GM21515 (cell line): Measurements from ENCODE around the gene ALOX5.
"Not testable (repeated sequence)": the region's sequence is repeated elsewhere in the genome, so short reads cannot be mapped to it uniquely, and the experiment has no call there.

Source experiments
- ATAC-seq: cut with Tn5 transposase; IDR thresholded peaks from one replicate; pipeline ENCODE4 v1.9.1; 2021; ENCODE audit not compliant: unreplicated experiment

Gene ALOX5

DNA sequence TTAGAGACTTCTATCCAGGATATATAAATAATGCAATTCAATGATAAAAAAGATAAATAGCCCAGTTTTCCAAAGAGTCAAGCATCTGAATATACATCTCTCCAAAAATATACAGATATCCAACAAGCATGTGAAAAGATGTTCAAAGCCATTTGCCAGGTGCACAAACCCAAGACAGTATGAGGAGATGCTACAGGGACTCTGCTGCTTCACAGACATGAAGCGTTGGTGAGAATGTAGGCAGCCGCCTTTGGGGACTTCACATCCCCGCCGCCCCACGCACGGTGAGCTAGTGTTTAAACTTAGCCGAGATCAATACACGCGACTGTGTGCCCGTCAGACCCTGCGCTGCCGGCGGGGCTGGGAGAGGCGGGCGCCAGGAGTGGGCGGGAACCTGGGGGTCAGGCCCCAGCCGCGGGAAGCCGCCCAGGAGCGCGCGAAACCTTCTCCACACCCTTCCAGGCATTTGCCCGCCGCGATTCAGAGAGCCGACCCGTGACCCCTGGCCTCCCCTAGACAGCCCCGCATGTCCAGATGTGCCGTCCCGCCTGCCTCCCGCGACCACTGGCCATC lies 927 bp upstream of the ALOX5 start:
- ATAC-seq, result peak; percentile 24

DNA sequence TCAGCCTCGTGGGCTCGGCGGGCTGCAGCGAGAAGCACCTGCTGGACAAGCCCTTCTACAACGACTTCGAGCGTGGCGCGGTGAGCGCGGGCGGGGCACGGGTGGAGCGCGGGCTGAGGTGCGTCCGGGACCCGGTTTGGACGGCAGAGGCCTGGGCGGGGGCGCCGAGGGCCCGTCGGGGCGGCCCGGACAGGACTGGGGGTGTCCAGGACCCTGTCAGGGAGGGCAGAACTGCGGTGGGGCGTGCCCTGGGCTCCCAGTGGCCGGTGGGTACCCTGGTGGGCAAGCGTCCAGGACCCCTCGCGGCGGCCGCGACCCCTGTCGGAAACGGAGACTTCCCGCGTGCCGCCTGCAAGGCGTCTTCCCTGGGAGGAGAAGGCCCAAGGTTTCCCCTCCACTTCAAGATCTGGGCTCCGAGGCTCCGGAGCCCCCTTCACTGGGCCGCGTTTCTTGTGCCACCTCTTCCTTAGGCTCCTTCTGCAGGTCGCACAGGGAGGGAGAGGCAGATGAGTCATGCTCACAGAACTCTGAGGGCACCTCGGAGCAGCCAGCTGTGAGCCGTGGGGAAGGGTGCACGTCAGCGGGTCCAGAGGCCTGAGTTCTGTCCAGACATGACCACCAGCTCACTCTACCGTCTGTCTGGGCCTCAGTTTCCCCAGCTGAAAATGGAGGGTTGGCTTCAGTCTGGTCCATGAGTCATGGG lies 485 bp downstream of the ALOX5 start:
- no peak for ATAC-seq

GRCh38 chr10:45375101-45375500 lies 1.1 kb downstream of the ALOX5 start:
- no peak for ATAC-seq

DNA sequence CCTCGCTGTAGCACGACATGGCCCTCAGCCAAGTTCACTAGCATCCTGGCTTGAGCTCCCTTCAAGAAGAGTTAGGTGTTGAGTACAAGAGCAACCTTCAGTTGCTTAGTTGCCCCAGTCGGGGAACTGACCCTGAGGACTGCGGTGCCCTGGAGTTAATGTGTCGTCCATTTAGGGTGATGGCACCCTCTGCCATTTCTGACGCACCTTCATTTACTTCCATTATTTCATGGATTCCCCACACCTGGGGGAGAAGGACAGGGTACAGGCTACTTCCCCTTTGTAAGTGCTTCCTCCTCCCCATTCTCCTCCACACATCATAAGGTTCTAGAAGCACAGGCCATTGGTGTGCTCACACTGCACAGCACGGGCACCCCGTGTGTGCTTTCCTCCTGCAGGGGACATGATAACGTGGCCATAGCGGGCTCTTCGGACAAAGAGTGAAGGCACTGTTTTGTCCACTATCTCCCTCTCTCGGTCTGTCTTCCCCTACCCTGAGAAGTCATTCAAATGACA lies 1.8 kb downstream of the ALOX5 start:
- ATAC-seq, result no peak

DNA sequence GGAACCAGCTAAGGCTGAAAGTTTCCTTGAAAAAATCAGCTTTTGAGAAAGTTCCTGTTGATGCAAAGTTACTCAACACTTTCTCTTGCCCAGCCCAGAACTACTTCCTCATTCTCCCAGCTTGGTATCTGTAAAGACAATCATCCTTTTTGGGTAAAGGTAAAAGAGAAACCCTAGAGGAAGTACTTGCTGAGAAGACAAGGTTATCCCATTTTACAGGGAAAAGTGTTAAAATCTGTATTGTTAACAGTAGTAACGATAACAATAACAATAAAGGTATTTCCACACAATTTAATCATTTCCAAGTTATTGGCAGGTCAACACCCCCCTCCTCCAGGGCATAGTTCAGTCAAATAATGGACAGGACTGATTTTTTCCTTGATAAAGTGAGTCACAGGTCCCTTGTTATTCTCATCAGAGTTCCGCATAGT lies 2.4 kb downstream of the ALOX5 start:
- ATAC-seq, result no peak

GRCh38 chr10:45377321-45377720 lies 3.3 kb downstream of the ALOX5 start:
- ATAC-seq, result no peak

GRCh38 chr10:45377858-45378257 lies 3.8 kb downstream of the ALOX5 start:
- no peak for ATAC-seq

GRCh38 chr10:45378914-45379726 lies 5.1 kb downstream of the ALOX5 start:
- no peak for ATAC-seq

GRCh38 chr10:45379891-45380540 lies 6.0 kb downstream of the ALOX5 start:
- peak; percentile 48 for ATAC-seq

DNA sequence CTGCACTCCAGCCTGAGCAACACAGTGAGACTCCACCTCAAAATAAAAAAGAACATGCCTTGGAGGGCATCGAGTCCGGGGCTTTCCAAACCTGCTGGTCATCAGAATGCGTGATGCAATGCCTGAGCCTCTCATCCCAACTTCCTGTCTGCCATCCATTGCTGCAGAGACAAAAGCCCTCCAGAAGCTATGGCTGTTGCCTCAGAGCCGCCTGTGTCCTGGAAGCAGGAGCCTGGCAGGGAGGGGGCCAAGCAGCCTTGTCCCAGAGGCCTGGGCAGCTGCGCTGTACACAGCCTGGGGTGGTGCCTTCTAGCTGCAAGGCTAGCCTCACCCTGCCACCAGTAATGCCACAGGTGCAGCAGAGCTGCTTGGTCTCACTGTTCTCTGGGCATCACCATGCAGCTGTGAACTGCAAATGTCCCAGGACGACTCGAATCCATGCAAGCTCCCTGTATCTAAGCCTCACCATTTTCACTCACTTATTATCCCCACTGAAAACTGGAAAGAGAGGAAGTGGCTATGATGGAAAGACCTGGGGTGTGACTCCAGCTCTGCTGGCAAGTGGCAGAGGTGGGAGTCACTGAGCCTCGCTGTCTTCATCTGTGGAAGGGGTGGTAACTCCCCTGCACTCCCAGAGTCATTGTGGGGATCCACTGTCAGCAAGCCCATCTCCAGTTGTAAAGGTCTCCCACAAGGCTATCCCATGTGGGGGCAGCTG lies 7.0 kb downstream of the ALOX5 start:
- ATAC-seq, result no peak

DNA sequence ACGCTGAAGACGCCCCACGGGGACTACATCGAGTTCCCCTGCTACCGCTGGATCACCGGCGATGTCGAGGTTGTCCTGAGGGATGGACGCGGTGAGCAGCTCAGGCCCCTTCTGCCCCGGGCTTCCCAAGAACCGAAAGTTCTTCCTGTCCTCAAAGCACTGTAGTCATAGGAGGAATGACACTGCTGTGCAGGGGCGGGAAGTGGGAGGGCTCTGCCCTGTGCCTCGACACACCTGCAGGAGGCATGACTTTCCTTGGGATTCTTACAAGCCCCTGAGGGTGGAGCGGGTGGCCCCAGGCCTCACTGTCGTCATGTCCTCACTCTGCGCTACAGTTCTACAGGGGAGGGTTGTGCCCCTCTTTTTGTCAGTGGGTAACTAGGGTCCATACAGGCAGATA lies 8.6 kb downstream of the ALOX5 start:
- no peak for ATAC-seq

- ATAC-seq, result no peak
Measured at GRCh38 chr10:45383682-45384330, 9.8 kb downstream of the ALOX5 start.

DNA sequence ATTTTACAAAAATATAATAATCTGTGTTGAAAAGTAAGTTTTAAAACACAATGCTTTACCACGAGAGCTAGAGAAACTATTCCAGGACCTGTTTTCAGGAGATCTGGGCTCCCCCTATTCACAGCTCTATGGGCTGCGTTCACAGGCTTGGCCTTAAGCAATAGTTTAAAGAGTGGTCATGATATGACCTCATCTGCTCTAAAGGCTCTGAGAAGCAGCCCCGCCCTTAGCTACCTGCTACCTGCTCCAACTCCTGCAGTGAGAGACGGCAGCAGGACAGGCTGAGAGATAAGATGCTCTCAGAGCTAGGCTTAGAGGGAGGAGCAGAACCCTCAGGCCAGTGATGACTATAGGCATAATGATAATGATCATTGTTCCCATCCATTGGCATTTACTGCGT lies 12.6 kb downstream of the ALOX5 start:
- no peak for ATAC-seq

DNA sequence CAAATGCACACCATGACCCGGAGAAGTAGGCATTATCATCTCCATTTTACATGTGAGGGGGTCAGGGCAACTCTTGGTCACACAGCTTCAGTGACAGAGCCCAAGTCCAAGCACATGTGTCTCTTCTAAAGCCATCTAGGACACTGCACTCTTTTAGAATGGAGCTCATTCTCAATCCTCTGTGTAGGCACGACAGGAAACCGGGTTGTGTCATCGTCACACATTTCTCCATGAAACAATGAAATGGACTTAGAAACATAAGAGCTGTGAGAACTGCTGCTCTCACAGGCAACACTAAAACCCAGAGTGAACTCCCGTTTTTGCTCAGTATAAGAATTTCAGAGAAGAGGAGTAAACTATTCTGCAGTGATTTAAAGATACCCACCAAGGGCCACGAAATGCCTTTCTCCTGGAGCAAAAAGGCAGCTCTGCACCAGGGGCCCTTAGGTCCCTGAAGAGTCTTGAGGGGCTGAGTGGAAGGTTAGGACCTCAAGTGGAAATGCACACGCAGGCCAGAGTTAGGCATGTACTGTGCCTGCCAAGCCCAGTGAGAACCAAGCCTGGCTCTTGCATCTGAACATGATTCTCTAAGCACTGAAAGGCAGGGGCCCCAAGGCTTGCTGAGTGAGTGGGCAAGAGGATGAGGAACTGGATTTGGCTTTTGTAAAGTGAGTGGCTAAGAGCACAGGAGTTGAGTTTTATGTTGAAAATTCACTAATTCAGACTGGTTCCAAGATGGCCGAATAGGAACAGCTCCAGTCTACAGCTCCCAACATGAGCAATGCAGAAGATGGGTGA lies 13.3 kb downstream of the ALOX5 start:
- ATAC-seq, result no peak

GRCh38 chr10:45389671-45390070 lies 15.7 kb downstream of the ALOX5 start:
- ATAC-seq, result not testable (repeated sequence)

DNA sequence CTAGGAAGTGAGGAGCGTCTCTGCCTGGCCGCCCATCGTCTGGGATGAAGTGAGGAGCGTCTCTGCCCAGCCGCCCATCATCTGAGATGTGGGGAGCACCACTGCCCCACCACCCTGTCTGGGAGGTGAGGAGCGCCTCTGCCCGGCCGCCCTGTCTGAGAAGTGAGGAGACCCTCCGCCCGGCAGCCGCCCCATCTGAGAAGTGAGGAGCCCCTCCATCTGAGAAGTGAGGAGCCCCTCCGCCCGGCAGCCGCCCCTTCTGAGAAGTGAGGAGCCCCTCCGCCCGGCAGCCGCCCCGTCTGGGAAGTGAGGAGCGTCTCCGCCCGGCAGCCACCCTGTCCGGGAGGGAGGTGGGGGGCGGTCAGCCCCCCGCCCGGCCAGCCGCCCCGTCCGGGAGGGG lies 17.6 kb downstream of the ALOX5 start:
- ATAC-seq, result not testable (repeated sequence)

DNA sequence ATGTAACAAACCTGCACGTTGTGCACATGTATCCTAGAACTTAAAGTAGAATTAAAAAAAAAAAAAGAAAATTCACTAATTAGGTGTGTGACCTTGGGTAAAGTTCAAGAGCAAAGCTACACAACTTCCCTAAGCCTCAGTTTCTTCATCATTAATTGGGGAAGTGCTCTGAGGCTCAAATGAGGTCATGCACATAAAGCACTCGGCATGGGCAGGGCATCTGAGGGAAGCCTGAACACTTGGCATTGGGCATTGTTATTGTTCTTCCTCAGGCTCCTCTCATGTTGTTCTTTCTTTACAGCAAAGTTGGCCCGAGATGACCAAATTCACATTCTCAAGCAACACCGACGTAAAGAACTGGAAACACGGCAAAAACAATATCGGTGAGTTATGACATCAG lies 21.5 kb downstream of the ALOX5 start:
- ATAC-seq, result no peak

GRCh38 chr10:45398595-45398994 lies 24.6 kb downstream of the ALOX5 start:
- no peak for ATAC-seq

- no peak for ATAC-seq
Measured at GRCh38 chr10:45399113-45399512, 25.1 kb downstream of the ALOX5 start.
